MM.1S (cell line): ENCODE data around the gene MTFR1L.

Experiments
- DNase-seq: peaks from one replicate; pipeline ENCODE4 v3.0.0-alpha.2; 2015
- H2AFZ ChIP-seq: fragments of 300-600 bp; sonication (generic); 2 replicates; pipeline ENCODE4 v1.6.0; 2016; ENCODE audit warnings: antibody characterized with exemption, low read length
- H3F3A ChIP-seq: fragments of 300-600 bp; sonication (generic); 2 replicates; pipeline ENCODE4 v1.6.1; 2016; ENCODE audit warnings: mild to moderate bottlenecking, antibody characterized with exemption, low read length, moderate library complexity, mixed read lengths; ENCODE audit not compliant: insufficient read depth
- H3K27ac ChIP-seq: fragments of 300-600 bp; sonication (generic); 2 replicates; pipeline ENCODE4 v1.5.1; 2016; ENCODE audit warnings: mild to moderate bottlenecking, low read length
- H3K27me3 ChIP-seq: fragments of 300-600 bp; sonication (generic); replicated peaks from 2 replicates; pipeline ENCODE4 v1.6.0; 2016; ENCODE audit warnings: low read length; ENCODE audit not compliant: insufficient read depth
- H3K36me3 ChIP-seq: fragments of 300-600 bp; sonication (generic); replicated peaks from 2 replicates; pipeline ENCODE4 v1.6.1; 2016; ENCODE audit warnings: mild to moderate bottlenecking, low read length, mixed read lengths; ENCODE audit not compliant: insufficient read depth
- H3K4me1 ChIP-seq: fragments of 300-600 bp; sonication (generic); 2 replicates; pipeline ENCODE4 v1.6.1; 2016; ENCODE audit warnings: low read length, mixed read lengths
- H3K4me2 ChIP-seq: fragments of 300-600 bp; sonication (generic); 2 replicates; pipeline ENCODE4 v1.6.0; 2016; ENCODE audit warnings: low read depth, low read length
- H3K4me3 ChIP-seq: fragments of 300-600 bp; sonication (generic); 2 replicates; pipeline ENCODE4 v1.5.1; 2016; ENCODE audit warnings: low read length, mixed read lengths
- H3K79me2 ChIP-seq: fragments of 300-600 bp; sonication (generic); 2 replicates; pipeline ENCODE4 v1.6.1; 2016; ENCODE audit warnings: mixed run types, low read length, mixed read lengths
- H3K9ac ChIP-seq: fragments of 300-600 bp; sonication (generic); 2 replicates; pipeline ENCODE4 v1.6.1; 2016; ENCODE audit warnings: low read length, mixed read lengths
- H3K9me2 ChIP-seq: fragments of 300-600 bp; sonication (generic); replicated peaks from 2 replicates; pipeline ENCODE4 v1.6.1; 2016; ENCODE audit warnings: mild to moderate bottlenecking, low read length, mixed read lengths; ENCODE audit not compliant: insufficient read depth
- H3K9me3 ChIP-seq: fragments of 300-600 bp; sonication (generic); replicated peaks from 2 replicates; pipeline ENCODE4 v1.6.1; 2016; ENCODE audit warnings: mild to moderate bottlenecking, low read length, mixed read lengths; ENCODE audit not compliant: insufficient read depth
- H4K20me1 ChIP-seq: fragments of 300-600 bp; sonication (generic); 2 replicates; pipeline ENCODE4 v1.6.1; 2016; ENCODE audit warnings: mild to moderate bottlenecking, low read length, moderate library complexity, mixed read lengths; ENCODE audit not compliant: insufficient read depth
- CTCF ChIP-seq: fragments of 300-600 bp; sonication (generic); IDR thresholded peaks from 2 replicates; pipeline ENCODE4 v1.5.1; 2016; ENCODE audit warnings: antibody characterized with exemption, low read length, mixed read lengths
- EZH2 ChIP-seq: fragments of 300-600 bp; sonication (generic); optimal IDR thresholded peaks from 2 replicates; pipeline ENCODE3; 2017; ENCODE audit warnings: low read depth, mild to moderate bottlenecking, antibody characterized with exemption, low read length, mixed read lengths
- EZH2phosphoT487 ChIP-seq: fragments of 300-600 bp; sonication (generic); IDR thresholded peaks from 2 replicates; pipeline ENCODE4 v1.6.1; 2018; ENCODE audit warnings: antibody characterized with exemption, low read length

The MTFR1L gene

GRCh38 chr1:25831569-25832196 lies 11.9 kb downstream of the MTFR1L start:
- Histone ChIP-seq H3K9ac (no peak overlapping the region), H3K27ac (no peak overlapping the region), H3K4me1 (no peaks in the 10 kb centered on the region), H3K4me2 (no peak overlapping the region), H3K36me3 (peaks cover 5% of the 10 kb centered on the region), H3K79me2 (no peaks in the 10 kb centered on the region), H4K20me1 (no peaks in the 10 kb centered on the region), H3F3A (no peaks in the 10 kb centered on the region), H3K4me3 (no peak overlapping the region), H3K9me3 (no peaks in the 10 kb centered on the region), H3K27me3 (no peaks in the 10 kb centered on the region), H2AFZ (no peak overlapping the region), H3K9me2 (no peaks in the 10 kb centered on the region)
- DNase-seq: no peak
- TF ChIP-seq EZH2phosphoT487: no peak
- no peak for TF ChIP-seq EZH2
- no peak for TF ChIP-seq CTCF

DNA sequence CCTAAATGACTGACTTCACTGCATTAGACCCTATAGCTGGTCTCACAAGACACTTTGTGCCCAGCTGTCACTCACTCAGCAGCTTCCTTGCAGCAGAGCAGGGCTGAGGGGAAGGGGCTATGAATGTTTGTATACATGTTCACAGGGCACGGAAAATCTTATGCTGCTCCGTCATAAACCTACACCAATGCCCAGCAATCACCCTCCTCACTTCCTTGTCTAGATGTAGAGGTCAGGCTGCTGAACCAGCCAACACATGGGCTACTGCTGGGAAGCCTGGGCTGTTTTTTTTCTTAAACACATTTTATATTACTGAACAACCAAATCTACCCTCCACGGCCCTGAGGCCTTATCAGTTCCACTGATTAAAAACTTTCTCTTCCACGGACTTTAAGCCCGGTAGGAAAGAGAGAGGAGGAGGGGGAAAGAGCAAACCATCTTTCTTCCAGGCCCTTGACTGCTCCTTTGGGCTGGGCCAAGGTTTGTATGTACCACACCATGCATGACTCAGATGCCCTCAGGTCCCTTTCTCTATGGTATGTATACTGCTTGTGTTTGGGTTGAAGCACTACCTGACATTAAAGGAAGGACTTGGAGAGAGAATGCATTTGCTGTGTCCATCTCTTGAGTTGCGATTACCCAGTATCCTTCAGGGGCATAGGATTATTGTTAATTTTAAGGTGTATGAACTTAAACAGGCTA lies 12.7 kb downstream of the MTFR1L start:
- no peaks in the 10 kb centered on the region for H3K9me3 ChIP-seq

GRCh38 chr1:25833158-25833557 lies 13.4 kb downstream of the MTFR1L start:
- no peak overlapping the region for H3K9ac ChIP-seq
- H3K27ac ChIP-seq: no peak overlapping the region
- H3K9me3 ChIP-seq: no peaks in the 10 kb centered on the region
- H3K4me1 ChIP-seq: no peaks in the 10 kb centered on the region
- no peak for TF ChIP-seq EZH2phosphoT487
- TF ChIP-seq CTCF: no peak
- no peak for TF ChIP-seq EZH2
- H3K36me3 ChIP-seq: peaks cover 5% of the 10 kb centered on the region
- H3K4me2 ChIP-seq: no peak overlapping the region
- H3K4me3 ChIP-seq: no peak overlapping the region
- DNase-seq: no peak
- H2AFZ ChIP-seq: no peak overlapping the region
- no peaks in the 10 kb centered on the region for H3F3A ChIP-seq
- H4K20me1 ChIP-seq: no peaks in the 10 kb centered on the region
- no peaks in the 10 kb centered on the region for H3K9me2 ChIP-seq
- no peaks in the 10 kb centered on the region for H3K79me2 ChIP-seq
- no peaks in the 10 kb centered on the region for H3K27me3 ChIP-seq

More for the DNA sequence above, 12.7 kb downstream of the MTFR1L start:
- H3K4me1 ChIP-seq: no peaks in the 10 kb centered on the region
- H3K27me3 ChIP-seq: no peaks in the 10 kb centered on the region
- no peak overlapping the region for H3K4me3 ChIP-seq
- H3K27ac ChIP-seq: no peak overlapping the region
- no peaks in the 10 kb centered on the region for H3K79me2 ChIP-seq
- no peak overlapping the region for H2AFZ ChIP-seq
- no peaks in the 10 kb centered on the region for H4K20me1 ChIP-seq
- no peak for DNase-seq
- no peak for TF ChIP-seq EZH2
- TF ChIP-seq CTCF: no peak
- no peak for TF ChIP-seq EZH2phosphoT487
- H3F3A ChIP-seq: no peaks in the 10 kb centered on the region
- no peak overlapping the region for H3K9ac ChIP-seq
- H3K9me2 ChIP-seq: no peaks in the 10 kb centered on the region
- no peak overlapping the region for H3K4me2 ChIP-seq
- H3K36me3 ChIP-seq: peaks cover 5% of the 10 kb centered on the region
